Measurements from ENCODE around the gene NT5DC1.

Gene NT5DC1

DNA sequence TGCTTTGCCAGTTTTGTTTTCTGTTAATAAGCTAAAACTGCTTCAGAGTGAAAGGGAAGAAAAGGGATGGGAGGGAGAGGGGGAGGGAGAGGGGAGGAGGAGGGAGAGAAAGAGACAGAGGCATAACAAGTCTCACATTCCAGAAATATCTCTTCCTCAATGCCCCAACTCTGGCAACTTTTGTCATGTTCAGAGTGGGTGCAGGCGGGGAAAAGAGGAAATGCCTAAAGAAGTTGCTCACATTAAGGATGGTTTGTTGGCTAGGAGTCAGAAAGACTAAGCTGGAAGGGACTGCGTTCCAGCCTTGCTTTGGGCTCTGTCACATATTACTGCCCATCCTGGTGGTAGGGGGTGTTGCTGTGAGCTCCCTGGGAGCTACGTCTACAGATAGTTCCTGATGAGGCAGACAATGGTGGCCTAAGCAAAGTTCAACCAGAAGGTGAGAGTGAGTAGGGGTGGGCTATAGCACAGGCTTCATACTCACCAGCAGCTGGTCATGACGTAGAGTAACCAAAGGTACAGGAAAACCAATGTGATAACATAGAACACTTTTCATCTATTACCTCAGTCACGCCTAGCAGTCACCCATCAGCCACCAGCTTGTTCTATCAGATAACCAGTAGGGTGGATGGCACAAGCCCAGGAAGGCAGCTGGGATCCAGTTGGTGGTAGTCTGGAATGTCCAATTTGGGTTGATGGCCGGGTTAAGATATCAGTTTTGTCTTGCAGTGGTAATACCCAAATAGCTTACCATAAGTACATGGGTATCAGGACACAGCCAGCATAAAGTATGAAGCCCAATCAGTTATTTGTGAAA lies 151.1 kb downstream of the NT5DC1 start:
- DNase-seq, result no peak

DNA sequence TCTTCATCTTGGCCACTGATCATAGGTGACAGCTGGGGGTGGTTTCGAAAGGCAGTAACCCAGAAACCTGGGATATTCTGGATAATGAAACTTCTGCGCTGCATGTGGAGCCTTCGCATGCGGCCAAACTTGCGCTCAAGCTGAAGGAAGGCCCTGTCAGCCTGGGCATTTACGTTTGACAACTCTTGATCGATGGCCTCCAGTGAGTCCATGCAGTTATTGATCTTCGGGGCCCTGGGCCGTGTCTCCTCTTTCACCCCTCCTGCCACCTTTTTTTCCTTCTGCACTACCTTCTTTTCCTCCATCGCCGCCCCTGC lies 152.5 kb downstream of the NT5DC1 start:
- DNase-seq, result no peak

DNA sequence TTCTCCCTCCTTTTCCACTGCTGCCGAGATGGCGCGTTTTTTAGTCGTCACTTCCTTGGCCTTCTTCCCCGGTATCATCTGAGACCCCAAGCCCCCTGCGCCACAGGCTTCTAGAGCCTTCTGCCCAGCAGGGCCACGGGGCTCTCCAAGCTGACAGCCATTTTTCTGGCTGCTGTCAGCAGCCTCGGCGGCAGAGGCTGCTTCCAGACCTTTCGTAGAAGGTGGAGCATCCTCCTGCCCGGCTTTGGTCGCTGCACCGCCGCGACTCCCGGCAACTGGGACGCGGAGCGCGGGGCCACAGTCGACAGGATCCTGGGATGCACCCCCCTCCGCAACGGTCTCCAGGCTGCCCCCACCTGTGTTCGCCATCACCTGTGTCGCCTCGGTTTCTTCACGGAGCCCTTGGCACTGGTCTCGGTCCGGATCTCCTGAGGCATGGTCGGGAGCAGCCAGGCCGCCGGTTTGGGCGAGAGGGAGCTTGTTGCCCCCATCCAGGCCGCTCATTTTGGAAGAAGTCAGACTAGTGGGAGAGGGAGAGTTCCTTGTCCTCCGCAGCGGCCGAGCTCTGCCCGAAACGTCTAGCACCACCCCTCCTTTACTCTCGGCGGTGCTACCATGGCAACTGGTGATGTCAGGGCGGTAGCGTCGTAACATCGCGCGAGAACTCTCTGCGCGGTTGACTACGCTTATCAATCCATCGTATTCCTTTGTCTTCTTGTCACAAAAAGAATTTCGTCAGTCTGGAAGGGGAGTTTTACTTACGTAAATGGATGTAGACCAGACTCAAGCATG lies 153.0 kb downstream of the NT5DC1 start, which contains the start of gene TSPYL4:
Gene TSPYL4, minus strand, starts transcription at position 571 of the 792 bp plus-strand sequence. Its CDS starts 67 bp downstream, at position 504.
- peak; percentile 82 to 83 for DNase-seq

DNA sequence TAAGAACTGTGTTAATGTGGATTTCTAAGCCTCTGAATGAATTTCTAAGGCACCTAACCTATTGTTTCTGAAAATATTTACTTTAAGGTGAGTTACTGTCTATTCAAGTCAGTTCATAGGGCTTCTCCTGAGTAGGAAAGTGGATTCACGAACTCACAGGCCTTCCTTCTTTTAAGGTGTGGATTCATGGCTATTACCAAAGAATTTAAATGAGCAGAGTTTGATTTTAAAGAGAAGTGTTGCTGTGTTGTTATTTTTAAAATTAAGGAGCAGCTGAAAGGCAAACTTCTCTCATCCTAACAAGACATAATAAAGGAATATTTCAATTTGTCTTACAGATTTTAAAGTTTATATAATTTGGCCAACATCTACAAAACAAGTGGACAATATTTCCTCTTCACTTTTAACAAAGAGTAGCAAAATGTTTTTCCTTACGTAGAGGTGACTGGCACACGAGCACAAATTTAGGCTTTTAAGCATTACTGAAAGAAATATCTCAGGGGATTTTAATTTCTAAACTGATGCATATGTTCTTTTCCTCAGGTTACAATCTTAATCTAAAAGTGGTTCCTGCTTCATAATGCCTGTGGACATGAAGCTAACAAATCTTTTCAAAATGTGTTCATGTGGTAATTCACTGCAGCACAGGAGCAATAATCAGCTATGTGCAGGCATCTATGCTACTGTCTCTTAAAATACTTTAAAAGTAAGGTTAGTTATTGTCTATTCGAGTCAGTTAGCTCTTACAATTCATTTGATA lies 153.8 kb downstream of the NT5DC1 start:
- no peak for DNase-seq

DNA sequence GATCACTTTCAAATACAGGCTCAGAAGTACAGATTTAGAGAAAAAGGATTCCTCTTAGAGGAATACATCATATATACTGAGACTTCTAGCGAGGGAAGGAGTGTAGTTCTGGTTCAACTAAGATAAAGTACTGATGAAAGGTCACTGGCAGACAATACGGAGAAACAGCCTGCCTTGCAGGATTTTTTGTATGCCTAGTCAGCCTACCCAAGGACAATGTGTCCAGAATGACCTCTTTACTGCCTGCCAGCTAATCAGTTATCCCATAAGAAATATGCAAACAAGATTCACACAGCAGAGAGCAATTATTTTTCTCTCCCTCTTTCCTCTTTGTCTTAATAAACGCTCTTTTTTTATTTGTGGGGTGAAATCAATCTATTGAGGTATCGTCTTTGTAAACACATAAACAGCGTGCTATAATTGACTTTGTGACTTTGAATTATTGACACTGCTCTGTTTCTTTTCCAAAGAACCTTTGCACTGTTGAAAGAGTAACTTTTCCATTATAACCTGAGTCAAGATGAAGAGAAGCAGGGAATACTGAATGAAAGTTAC lies 154.7 kb downstream of the NT5DC1 start:
- no peak for DNase-seq

DNA sequence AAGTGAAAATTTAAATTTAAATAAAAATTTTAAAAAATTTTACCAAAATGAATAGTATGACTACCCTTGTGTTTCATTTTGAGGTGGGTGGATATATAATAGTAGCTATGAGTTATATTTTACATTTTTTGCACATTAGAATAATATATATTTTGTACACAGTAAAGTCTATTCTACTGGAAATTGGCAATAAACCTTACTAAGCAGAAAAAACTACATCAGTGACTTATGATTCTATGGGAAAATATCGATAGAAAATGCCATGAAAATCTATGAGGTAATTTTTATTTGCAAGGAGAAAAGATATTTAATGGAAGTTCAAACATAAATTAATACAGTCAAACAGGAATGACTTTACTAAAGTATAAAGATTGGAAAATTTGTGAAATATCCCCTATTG lies 156.0 kb downstream of the NT5DC1 start:
- DNase-seq, result no peak

DNA sequence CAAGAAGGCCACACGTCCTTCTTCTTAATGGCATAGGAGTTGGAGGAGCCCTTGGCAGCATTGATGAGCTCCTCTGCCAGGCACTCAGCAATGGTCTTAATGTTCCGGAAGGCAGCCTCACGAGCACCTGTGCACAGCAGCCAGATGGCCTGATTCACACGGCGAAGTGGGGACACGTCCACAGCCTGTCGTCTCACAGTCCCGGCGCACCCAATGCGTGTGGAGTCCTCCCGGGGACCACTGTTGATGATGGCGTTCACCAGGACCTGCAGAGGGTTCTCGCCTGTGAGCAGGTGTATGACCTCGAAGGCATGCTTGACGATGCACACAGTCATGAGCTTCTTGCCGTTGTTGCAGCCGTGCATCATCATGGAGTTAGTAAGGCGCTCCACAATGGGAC lies 157.9 kb downstream of the NT5DC1 start:
- DNase-seq, result no peak

DNA sequence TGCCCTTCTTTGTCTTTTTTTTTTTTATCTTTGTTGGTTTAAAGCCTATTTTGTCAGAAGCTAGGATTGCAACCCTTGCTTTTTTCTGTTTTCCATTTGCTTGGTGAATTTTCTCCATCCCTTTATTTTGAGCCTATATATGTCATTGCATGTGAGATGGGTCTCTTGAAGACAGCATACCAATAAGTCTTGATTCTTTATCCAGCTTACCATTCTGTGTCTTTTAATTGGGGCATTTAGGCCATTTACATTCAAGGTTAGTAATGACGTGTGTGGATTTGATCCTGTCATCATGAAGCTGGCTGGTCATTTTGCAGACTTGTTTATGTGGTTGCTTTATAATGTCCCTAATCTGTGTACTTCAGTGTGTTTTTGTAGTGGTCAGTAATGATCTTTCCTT lies 162.7 kb downstream of the NT5DC1 start:
- no peak for DNase-seq

DNA sequence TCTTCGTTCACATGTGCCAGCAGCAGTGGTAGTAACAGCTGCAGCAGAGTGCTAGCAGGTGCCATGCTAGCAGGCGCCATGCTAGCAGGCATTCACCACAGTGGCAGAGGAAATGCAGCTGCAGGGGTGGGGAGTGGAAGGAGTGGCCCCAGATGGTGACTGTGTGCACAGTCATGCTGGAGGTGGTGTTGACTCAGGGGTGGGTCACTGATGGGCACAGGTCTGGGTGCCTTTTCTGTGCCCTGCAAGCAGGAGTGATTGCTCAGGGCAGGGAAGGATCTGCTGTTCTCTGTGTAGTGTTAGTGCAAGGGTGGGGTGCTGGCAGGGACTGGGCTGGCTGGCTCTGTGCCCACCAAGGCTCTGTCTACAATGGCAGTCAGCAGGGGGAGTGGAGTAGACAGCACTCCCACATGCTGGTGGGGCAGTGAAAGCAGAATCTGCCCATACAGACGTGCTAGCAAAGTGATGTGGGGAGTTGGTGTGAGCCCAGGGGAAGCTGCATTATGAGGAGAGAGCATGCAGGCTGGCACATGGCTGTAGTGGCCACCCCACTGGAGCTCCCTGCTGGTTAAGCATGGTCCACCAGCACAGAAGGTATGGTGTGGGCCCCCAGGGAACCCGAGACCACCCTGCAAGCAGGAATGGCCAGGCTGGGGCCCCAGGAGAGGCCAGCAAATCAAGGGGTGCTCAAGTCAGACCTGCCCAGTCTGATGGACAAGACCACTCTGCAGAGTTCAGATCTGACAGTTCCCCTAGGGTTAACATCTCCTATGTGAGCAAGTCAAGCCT lies 164.6 kb downstream of the NT5DC1 start:
- DNase-seq, result no peak

DNA sequence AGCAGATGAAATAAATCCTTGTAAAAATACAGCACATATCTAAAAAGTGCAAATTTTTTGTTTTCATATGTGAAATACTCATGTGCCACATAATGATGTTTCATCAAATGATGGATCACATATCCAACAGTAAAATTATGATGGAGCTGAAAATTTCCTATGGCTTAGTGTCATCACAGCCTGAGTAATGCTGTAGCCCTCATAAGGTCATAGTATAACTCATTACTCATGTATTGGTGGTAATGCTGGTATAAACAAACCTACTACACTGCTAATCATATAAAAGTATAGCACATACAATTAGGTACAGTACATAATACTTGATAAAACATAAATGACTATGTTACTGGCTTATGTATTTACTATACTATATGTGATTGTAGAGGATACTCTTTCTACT lies 166.2 kb downstream of the NT5DC1 start:
- DNase-seq, result no peak

DNA sequence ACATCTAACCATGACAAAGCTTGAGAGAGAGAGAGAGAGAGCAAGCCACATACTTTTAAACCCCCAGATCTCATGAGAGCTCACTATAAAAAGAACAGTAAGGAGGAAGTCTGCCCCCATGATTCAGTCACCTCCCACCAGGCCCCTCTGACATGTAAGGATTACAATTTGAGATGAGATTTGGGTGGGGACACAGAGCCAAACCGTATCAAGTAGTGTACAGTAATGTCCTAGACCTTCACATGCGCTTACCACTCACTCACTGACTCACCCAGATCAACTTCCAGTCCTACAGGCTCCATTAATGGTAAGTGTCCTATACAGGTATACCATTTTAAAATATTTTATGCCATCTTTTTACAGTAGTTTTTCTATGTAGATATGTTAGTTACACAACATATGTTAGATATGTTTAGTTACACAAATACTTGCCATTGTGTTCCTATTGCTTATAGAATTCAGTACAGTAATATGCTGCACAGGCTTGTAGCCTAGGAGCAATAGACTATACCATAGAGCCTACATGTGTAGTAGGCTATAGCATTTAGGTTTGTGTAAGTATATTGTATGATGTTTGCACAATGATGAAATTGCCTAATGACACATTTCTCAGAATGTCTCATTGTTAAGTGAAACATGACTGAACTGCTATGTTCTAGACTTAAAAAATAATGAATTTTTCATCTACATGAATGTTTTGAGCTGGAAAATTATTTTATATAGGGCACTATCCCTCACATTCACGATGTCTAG lies 167.4 kb downstream of the NT5DC1 start:
- no peak for DNase-seq

DNA sequence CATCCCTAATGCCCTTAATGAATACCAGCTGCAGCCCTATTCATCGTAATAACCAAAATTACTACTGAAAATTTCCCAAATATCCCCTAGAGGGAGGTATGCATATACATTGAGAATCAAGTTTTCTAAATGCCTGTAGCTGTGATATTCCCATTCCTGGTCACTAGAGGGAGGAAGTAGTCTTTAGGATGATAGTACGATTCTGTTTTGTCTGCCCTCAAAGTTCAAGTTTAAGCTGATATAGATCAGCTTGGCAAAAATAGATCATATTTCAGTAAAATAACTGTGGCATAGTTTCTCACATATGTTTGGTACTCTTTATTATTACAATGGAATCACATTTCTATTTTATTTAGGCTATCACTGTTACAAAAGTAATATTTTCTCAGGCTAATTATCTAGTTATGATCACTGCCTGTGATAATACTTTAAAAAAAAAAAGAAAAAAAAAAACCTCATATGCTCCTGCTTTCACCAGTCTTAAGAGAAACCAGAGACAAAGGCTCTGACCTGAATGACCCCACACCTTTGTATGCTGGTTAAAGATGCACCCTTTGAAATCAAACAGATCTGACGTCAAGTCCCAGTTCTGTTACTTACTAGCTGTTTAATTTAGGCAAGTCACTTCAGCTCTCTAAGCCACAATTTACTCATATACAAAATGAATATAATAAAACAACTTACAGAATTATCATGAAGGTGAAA lies 168.1 kb downstream of the NT5DC1 start:
- DNase-seq, result no peak

DNA sequence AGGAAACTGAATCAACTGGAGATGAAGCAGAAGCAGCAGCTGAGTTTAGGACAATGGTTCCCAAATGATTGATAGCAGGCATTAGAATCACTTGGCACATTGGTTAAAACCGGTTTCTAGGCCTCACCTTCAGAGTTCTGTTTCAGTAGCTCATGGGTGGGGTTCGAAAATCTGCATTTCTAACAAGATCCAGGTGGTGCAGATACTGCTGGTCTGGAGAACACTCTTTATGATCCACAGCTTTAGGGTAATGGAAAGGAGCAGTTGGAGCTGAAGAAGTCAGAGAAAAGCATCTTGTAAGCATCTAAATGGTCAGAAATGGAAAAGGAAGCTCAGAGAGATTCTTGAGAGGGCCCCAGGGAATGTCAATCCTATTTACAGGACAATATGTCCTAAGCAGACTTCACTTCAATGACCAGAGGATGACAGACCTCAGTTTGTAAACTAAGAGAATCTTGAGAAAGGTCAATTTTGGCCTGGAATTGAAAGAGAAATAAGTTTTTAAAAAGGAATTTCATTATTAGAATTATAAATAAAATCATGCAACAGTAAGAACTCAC lies 170.6 kb downstream of the NT5DC1 start:
- DNase-seq, result no peak

DNA sequence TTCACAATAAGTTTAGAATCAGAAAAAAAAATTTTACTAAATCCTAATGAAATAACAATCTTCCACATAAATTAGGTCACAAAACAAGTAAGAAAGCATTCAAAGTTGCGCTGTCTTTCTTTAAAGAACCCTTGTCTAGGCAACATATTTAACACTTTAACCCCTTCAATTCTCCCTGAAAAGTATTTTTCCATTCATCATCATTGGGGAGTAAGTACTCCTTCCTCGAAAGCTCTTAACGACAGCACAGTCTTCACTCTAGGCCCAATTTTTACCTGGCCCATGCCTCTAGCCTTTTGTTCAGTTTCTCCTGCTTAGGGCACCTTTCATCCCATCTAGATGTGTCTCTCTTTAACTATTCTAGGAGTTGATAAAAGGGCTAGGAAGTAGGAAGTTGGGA lies 176.5 kb downstream of the NT5DC1 start:
- no peak for DNase-seq

DNA sequence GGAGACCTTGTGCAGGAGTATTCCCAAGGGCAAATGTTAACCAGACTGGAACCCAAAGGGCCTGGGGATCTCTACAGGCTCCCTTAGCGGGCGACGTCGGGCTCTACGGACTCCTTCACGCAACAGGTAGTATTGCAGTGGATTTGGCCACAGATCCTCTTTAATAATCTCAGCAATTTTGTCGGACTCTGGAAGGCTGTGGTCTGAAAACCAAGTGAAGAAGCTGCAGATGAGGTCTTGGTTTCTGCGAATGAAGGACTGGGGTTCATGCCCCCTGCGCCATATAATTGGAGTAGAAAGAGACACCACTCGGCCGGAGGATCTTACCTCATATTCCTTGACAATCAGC lies 177.8 kb downstream of the NT5DC1 start:
- no peak for DNase-seq

DNA sequence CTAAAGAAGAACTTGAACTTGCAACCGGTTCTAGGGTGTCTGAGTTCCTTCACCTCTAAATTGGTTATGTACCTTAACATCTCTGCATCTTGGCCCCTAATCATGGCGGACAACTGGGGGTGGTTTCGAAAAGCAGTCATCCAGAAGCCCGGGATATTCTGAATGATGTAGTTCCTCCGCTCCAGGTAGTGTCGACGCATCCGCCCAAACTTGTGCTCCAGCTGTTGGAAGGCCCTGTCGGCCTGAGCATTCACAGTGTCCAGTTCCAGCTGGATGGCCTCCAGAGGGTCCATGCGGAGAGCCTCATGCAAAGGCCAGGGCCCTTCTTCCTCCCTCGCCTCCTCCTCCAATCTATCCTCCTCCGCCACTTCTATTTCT lies 178.2 kb downstream of the NT5DC1 start:
- DNase-seq, result peak in 1 of 2 donors; percentile 15

DNA sequence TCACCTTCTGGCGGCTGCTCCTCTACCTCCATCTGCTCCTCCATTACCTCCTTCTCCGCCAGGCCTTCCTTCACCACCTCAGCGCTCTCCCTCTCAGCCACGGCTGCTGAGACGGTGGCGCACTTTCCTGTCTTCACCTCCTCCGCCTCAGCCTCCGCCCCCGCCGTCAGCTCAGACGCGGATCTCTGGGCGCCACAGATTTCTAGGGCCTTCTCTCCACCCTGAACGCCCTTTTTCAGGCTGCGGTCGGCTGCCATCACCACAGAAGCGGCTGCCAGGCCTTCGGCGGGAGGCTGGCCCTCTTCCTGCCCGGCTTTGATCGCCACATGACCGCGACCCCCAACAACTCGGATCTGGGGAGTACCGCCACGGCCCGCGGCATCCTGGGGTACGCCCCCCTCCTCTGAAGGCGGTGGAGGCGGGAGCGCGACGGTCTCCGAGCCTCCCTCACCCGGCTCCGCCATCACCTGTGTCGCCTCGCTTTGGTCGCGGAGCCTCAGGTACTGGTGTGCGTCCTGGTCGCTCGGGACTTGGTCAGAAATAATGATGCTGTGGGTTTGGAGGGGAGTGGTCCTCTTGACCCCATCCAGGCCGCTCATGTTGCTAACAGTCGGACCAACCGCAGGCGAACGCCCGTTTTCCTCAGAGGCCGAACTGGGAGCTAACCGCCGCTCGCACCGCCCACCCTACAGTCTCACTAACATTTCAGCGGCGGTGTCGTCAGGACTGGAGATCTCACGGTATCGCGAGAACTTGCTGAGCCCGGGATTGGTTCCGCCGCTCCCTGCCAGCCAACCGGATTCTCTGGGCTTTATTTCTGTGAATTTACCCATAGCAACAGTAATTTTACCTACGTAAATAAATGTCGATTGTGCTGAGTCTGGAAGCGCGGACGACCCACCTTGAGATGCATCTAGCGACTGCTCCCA lies 178.8 kb downstream of the NT5DC1 start, which contains the start of gene TSPYL1:
Gene TSPYL1, minus strand, starts transcription at position 699 of the 929 bp plus-strand sequence. Its CDS starts 100 bp downstream, at position 599.
- peak; percentile 82 to 86 for DNase-seq

DNA sequence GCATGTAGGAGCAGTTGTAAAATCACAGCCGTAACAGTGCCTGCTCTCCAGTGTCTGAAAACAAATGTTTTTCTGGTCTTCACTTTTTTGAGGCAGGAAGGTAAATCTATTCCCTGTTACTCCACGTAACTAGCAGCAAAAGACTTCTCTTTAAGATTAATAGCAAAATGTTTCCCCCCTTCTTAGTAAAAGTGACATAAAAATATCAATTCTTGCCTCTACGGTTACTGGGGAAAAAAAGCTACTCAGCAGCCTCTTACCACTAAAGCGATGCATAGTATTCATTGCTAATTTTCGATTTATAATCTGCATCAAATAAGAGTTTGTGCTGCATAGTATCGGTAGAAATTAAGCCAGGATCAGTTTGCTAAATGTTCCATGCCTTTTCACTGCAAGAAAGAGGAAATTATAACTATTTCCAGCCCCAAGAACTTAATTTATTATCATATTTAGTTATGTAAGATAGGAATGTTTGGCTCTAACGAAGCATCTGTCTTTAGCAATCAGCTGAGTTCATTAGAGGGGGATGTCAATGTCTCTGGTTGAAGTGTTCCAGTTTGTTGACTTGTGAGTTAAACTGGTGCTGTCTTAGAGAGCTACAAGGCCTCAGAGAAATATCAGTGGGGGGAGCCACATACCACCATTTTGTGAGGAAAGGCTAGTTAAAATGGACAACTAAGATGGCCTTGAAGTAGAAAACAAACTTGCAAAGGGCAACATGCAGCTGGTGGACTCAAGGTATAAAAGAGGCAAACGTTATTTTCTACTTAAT lies 179.7 kb downstream of the NT5DC1 start:
- no peak for DNase-seq

DNA sequence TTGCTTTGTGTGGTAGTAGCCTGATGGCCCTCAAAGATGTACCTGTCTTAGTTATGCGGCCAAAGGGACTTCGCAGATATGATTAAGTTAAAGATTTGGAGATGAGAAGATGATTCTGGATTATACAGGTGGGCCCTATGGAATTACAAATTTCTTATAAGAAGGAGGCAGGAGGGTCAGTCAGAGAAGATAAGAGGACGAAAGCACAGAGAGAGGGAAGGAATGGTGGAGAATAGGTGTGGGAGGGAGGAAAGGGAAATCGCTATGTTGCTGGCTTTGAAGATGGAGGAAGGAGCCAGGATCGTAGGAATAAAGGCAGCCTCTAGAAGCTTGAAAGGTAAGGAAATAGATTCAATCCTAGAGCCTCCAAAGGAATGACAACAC lies 180.3 kb downstream of the NT5DC1 start:
- DNase-seq, result no peak

Measured in stimulated activated CD4-positive, alpha-beta T cell treated with anti-CD3 and anti-CD28 coated beads, Interleukin-2, amount 100 ng/mL, for 48 hours (primary cell).